Central memory CD8-positive, alpha-beta T cell (primary cell): ENCODE results near the gene HOXB1.
A peak's percentile ranks its signal among the peaks of the same experiment; 100 is the strongest.

Source experiments
- ATAC-seq: fragments of 150-1000 bp; cut with Tn5 transposase; replicated peaks from 2 replicates; pipeline ENCODE4 v1.10.0; 2022; ENCODE audit warnings: mild to moderate bottlenecking, moderate FRiP score, moderate number of reproducible peaks; ENCODE audit not compliant: poor library complexity, severe bottlenecking; ENCODE audit errors: extremely low read depth
- DNase-seq, 2 donors: peaks; one replicate each; pipeline ENCODE4 v3.0.0; 2021; ENCODE audit warnings: low spot score in 2 of 2
- H3K27ac Mint-ChIP-seq: one replicate; pipeline ENCODE4 v1.8.0; 2022; ENCODE audit warnings: low read depth, mild to moderate bottlenecking, moderate library complexity, mixed read lengths
- H3K27me3 Mint-ChIP-seq: one replicate; pipeline ENCODE4 v1.8.0; 2022; ENCODE audit warnings: mixed read lengths
- H3K36me3 Mint-ChIP-seq: one replicate; pipeline ENCODE4 v1.8.0; 2022; ENCODE audit warnings: mild to moderate bottlenecking, moderate library complexity, mixed read lengths; ENCODE audit not compliant: insufficient read depth
- H3K4me1 Mint-ChIP-seq: one replicate; pipeline ENCODE4 v1.8.0; 2022; ENCODE audit warnings: mixed read lengths
- H3K4me3 Mint-ChIP-seq: one replicate; pipeline ENCODE4 v1.8.0; 2022; ENCODE audit warnings: mild to moderate bottlenecking, moderate library complexity, mixed read lengths
- H3K9me3 Mint-ChIP-seq: one replicate; pipeline ENCODE4 v1.8.0; 2022; ENCODE audit warnings: mixed read lengths

HOXB1 gene

DNA sequence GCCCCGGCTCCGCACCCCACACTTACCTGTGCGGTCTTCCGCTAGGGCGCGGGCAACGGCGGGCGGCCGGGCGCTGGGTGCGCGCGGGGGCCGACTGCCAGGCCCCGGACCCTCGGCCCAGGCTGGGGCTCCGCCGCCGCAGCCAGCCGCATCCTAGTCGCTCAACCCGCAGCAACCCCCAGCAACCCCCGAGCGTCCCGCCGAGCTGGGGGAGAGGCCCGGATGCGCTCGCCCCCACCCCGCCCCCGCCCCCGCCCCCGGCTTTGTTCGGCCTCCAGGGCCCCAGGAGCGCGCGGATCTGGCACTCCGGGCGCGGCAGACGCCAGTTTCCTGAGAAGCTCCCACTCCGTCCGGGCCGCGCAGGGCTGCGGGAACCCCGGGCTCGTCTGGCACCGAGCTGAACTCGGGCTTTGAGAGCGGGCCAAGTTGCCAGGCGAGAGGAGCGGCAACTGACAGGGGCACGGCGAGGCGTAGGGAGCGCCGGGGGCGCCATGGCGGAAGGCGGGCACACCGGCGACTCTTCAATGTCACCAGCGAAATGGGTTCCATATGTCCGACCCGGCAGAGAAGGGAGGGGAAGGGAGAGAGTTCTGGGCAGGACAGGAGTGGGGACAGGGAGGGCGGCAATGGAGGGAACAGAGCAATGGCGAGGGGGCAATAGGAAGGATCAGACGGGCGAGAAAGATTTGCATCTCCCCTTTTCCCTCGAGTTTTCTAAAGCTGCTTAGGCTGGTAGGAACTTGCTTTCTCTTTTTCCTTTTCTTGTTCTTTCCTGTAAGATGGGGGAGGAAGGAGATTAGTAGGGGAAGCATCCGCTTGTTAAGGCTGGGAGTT, 33.6 kb upstream of the HOXB1 start:
- peaks cover 13% of the 10 kb centered on the region for H3K4me1 Mint-ChIP-seq
- H3K27me3 Mint-ChIP-seq, result no peaks in the 10 kb centered on the region
- peaks cover 5% of the 10 kb centered on the region for H3K36me3 Mint-ChIP-seq
- no peak overlapping the region for H3K27ac Mint-ChIP-seq
- DNase-seq (no peak), ATAC-seq (no peak)
- H3K9me3 Mint-ChIP-seq, result no peaks in the 10 kb centered on the region
- no peak overlapping the region for H3K4me3 Mint-ChIP-seq

DNA sequence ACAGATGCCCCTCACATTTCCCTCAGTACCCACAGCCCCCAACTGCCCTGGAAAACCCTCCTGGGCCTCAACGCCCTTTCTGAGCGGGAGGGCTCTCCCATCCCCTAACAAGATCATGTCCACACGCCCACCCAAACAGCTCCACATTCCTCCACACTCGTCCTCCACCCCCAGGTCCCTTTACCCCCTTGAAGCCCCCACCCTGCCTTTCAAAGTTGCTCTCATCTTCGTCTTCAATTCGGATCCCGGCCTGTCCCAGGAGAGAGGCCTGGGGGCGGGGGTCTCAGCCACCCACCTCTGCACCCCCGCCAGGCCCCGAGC, 33.0 kb upstream of the HOXB1 start:
- Mint-ChIP-seq H3K4me1 (peaks cover 9% of the 10 kb centered on the region), H3K4me3 (no peak overlapping the region), H3K9me3 (no peaks in the 10 kb centered on the region), H3K27ac (no peak overlapping the region), H3K36me3 (peaks cover 2% of the 10 kb centered on the region), H3K27me3 (no peaks in the 10 kb centered on the region)
- DNase-seq (no peak), ATAC-seq (no peak)

DNA sequence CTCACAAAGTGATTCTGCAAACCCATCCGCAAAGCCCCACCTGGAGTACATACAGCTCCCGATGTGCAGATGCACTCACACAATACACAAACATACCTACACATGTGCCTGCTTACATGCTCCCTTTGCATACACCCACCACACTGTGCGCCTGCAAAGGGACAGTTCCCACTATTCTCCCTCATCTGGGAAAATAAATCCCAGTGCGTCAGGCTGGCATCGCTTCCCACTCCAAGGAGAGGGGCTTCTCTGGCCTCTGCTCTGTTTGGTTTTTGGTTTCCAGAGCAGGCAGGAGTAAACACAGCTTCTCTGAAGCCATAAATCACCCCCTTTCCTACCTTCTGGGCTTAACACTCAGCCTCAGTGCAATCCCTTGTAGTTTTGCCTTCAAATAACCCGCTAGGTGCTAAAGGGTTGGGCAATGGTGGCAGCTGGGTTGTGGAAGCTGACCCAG, 32.6 kb upstream of the HOXB1 start:
- H3K4me1 Mint-ChIP-seq, result peaks cover 9% of the 10 kb centered on the region
- H3K4me3 Mint-ChIP-seq, result no peak overlapping the region
- H3K27me3 Mint-ChIP-seq, result no peaks in the 10 kb centered on the region
- H3K36me3 Mint-ChIP-seq, result peaks cover 2% of the 10 kb centered on the region
- DNase-seq (no peak), ATAC-seq (no peak)
- H3K27ac Mint-ChIP-seq, result no peak overlapping the region
- H3K9me3 Mint-ChIP-seq, result no peaks in the 10 kb centered on the region

DNA sequence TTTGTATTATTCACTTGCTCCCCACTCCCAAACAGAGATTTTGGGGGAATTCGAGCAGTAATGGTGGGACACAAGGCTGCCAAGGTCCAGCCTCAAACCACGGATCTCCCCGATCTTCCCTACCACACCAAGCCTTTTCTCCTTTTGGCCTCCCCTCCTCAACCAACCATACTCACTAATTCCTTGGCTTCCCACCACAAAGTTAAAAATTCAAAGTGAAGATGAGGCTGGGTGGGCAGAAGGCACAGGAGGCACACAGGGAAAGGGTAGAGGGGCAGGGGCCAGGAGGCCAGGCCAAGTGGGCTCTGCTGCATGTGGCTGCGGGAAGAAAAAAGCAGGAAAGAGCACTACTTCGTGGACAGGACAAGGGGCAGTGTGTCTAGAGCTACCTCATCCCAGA, 32.1 kb upstream of the HOXB1 start:
- H3K27me3 Mint-ChIP-seq, result no peaks in the 10 kb centered on the region
- ATAC-seq, result no peak
- no peak overlapping the region for H3K4me3 Mint-ChIP-seq
- H3K27ac Mint-ChIP-seq, result no peak overlapping the region
- no peak for DNase-seq
- peaks cover 2% of the 10 kb centered on the region for H3K36me3 Mint-ChIP-seq
- H3K4me1 Mint-ChIP-seq, result peaks cover 9% of the 10 kb centered on the region
- no peaks in the 10 kb centered on the region for H3K9me3 Mint-ChIP-seq

DNA sequence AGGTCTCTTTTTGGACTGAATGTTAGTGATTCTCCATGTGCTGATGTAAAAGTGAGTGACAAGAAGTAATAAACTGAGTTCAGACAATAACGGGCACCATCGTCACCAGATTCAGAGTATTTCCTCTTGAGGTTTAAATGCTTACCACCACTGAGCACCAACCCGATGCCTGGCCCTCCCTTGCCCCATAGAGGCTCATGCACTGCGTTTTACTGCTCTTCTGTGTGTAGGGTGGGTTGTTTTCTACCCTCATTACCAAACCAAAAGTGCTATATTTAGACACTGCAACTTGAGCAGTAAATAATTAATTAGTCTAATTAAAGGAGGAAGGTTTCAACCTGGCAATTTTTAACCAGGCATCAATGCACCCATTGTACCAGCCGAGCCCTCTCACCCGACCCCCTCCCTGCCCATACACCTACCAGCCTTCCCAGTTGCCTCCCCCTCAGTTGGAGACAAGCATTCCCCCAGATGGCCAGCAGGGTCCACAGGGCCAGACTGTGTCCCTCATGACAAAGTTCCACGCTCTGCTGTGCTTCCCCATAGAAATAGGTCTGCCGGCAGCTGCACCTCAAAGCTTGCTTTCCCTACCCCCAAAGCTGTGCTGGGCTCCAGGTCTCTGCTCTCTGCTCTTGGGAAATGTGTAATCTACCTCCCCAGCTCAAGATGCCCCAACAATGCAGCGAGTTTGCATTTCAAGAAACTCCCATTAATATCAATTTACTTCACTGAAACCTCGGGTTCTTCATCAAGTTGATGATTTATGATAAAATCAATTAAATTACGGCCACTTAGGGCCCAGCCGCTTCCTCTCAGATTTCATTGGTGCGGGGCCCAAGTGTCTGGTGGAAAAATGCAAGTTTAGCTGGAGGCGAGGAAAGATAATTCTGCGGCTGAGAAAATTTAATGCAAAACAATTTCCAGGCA, 31.3 kb upstream of the HOXB1 start:
- Mint-ChIP-seq H3K27me3 (no peaks in the 10 kb centered on the region), H3K4me1 (peaks cover 9% of the 10 kb centered on the region), H3K9me3 (no peaks in the 10 kb centered on the region), H3K36me3 (peaks cover 3% of the 10 kb centered on the region), H3K27ac (no peak overlapping the region), H3K4me3 (no peak overlapping the region)
- ATAC-seq (peak; percentile 65), DNase-seq (no peak)

DNA sequence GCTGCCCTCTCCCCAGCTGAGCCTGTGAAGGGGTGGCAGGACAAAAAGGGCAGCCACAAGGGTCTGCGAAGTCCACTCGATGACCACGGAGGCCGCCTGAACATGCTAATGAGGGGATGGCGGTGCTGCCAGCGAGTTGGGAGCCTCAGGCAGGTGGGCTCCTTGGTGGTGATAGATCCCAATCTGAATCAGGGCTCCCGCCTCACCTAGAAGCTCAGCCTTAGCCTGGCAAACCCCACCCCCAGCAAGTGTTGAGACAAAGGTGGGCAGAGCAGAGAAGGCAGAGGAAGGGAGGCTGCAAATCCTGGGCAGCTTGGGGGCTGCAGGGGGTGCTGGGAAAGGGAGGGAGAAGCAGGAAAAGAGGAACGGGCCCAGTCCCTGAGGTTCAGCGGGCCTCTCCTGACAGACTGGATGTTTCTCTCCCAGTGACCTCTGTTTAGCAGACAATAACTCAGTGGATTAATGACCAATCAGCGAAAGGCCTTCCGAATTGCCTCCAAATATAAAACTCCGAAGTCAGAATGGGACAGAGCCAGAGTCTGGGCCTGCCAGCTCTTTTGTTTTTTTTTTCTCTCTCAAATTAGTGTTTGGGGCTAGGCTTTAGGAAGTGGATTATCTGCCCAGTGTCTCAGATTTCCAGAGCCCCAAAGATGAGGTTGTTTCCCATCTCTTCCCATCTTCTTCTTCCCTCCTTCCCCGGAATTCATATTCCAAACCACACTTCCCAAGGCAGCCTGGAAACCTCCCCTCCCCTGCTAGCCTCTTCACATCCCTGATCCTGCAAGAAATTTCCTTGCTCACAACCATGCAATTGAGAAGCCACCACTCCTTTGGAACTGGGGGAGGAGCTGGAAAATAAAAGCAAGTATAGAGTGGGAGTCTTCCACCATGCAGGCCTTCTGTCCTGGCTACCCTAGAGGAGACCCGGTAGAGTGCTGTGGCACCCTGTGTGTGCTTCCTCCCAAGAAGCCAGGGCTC, 29.3 kb upstream of the HOXB1 start:
- H3K36me3 Mint-ChIP-seq, result peaks cover 5% of the 10 kb centered on the region
- DNase-seq (no peak), ATAC-seq (no peak)
- peaks cover 13% of the 10 kb centered on the region for H3K4me1 Mint-ChIP-seq
- H3K27me3 Mint-ChIP-seq, result no peaks in the 10 kb centered on the region
- H3K9me3 Mint-ChIP-seq, result no peaks in the 10 kb centered on the region
- no peak overlapping the region for H3K4me3 Mint-ChIP-seq
- no peak overlapping the region for H3K27ac Mint-ChIP-seq

DNA sequence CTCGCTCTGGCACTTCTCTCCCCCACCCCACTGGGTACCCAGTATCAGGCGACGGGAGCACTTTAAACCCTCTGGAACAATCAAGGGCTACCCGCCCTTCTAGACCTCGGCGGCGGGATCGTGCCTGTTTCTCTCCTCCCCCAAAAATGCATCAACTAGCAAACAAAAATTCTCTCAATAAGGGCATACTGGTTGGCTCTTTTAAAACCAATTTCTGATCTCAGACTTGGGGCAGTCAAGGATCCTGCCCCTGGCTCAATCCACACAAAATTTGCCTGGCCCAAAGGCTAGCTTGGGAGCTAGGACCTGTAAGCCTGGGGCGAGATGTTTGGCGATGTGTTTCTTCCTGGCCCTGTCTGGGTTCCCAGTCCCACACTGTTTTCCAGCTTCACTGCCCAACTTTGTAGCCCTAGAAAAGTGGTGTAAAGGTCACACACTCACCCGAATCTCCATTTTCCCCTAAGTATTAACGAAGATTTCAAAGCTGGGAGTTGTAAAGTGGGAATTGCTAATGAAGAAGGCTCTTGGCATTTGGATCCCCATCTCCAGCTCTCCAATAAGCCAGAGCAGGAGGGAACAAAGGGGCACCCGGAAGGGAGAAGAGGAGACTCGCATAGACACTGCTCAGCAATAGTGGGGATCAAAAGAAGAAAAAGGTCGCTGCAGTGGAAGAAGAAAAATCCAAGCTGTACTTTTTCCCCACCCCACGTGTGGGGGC, 28.5 kb upstream of the HOXB1 start:
- ATAC-seq (no peak), DNase-seq (no peak)
- Mint-ChIP-seq H3K27ac (no peak overlapping the region), H3K4me3 (no peak overlapping the region), H3K9me3 (no peaks in the 10 kb centered on the region), H3K4me1 (peaks cover 17% of the 10 kb centered on the region), H3K36me3 (peaks cover 8% of the 10 kb centered on the region), H3K27me3 (no peaks in the 10 kb centered on the region)

DNA sequence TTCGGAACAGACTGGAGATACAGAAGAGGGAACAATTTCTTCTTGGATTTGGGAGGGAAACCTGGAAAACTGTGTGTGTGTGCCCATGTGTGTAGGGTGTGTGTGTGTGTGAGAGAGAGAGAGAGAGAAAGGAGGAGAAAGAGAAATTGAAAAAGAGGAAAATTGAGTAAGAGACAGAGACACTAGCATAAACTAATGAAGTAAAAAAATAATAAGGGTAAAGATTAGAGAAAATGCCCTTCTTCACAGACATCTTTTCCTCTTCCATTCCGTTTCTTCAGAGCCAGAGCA, 28.0 kb upstream of the HOXB1 start:
- Mint-ChIP-seq H3K27ac (no peak overlapping the region), H3K4me1 (peaks cover 17% of the 10 kb centered on the region), H3K9me3 (no peaks in the 10 kb centered on the region), H3K36me3 (peaks cover 8% of the 10 kb centered on the region), H3K27me3 (no peaks in the 10 kb centered on the region), H3K4me3 (no peak overlapping the region)
- DNase-seq (no peak), ATAC-seq (no peak)

DNA sequence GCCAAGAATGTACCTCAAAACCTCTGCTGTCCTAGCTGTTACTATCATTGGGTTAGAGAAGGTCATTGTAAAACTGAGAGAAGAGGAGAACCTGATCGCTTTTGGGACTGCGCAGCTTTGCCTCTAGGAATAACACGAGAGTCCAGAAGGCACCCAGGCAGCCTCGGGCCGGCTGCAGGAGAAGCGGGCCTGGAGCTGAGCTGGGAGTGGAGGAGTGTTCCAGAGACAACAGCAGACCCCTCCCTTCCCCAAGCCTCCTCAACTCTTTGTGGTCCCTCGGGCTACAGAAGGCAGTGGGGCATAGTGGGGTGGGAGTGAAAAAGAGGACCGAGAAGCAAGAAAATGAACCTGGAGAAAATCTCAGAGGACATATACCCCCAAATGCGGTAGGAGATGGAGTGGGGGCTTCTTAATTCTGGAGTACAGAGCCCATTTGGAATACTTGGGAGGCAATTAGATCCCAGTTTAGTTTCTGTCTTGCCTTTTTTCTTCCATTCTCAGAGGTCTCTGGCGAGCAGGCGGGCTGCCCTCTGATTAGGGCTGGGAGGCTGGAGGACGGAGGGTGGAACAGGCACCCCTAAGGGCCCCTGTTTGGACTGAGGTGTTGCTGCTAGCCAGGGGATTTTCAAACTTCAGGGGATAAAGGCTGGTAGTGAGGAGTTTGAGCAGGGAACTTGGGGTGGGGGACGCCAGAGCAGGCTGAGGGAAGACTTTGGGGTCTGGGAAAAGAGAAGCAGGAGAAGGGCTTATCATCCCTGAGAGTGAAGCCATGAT, 27.4 kb upstream of the HOXB1 start:
- no peaks in the 10 kb centered on the region for H3K27me3 Mint-ChIP-seq
- H3K4me3 Mint-ChIP-seq, result no peak overlapping the region
- DNase-seq, result no peak
- no peaks in the 10 kb centered on the region for H3K9me3 Mint-ChIP-seq
- H3K27ac Mint-ChIP-seq, result no peak overlapping the region
- ATAC-seq, result no peak
- peaks cover 17% of the 10 kb centered on the region for H3K4me1 Mint-ChIP-seq
- H3K36me3 Mint-ChIP-seq, result peaks cover 8% of the 10 kb centered on the region

DNA sequence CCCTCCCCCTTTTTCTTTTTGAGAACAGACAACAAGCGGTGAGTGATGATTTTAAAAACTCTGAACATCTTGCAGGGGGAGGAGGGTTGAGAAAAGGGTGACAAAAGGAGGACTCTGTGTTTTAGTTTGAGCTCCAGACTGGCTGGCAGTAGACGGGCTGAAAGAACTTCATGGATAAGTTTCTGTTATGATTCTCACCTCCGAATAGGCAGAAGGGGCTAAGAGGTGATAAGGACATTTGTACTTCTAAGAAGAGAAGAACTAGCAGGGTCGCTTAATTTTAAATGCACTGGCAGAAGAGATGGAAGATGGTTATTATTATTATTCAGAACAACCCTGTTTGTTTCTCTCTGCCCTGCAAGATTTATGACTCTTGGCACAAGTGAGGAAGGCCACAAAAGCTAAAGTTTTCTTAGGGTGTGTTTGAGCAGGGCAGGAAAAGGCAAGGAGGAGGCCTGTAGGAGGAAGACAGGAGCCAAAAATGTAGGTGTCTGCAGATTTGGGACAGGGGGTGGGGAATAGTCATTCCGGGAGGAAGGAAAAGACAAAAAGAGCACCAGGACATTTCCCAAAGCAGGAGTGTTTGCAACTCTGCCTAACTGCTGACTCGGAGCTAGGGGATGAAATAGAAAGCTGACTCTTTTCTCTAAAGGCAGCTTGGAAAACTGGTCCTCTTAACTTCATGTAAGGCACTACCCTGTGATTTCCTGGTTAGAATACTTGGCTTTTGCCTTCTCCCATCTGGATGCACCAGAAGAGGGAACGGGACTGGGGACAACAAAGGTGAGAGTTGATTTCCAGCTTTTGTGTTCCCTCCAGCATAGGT, 26.0 kb upstream of the HOXB1 start:
- H3K4me1 Mint-ChIP-seq, result peaks cover 14% of the 10 kb centered on the region

DNA sequence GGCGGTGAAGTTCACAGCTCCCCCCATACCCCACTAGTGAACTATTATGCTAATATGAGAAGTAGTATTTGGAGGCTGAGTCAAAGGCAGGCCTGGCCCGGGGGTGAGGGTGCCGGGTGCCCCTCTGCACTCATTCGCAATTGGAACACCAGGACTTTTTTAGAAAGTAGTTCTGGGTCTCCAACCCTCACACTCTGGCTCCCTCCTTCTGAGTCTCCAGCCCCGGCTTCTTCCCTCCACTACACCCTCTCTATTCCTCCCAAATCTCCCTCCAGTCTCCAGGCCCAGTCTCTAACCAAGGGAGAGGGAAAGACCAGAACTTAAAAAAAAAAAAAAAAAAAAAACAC, 25.4 kb upstream of the HOXB1 start:
- peaks cover 10% of the 10 kb centered on the region for H3K36me3 Mint-ChIP-seq
- no peaks in the 10 kb centered on the region for H3K9me3 Mint-ChIP-seq
- DNase-seq (no peak), ATAC-seq (no peak)
- H3K27ac Mint-ChIP-seq, result no peak overlapping the region
- peaks cover 8% of the 10 kb centered on the region for H3K4me1 Mint-ChIP-seq
- H3K27me3 Mint-ChIP-seq, result no peaks in the 10 kb centered on the region
- no peak overlapping the region for H3K4me3 Mint-ChIP-seq

More for the DNA sequence above, 26.0 kb upstream of the HOXB1 start:
- H3K27me3 Mint-ChIP-seq, result no peaks in the 10 kb centered on the region
- no peaks in the 10 kb centered on the region for H3K9me3 Mint-ChIP-seq
- DNase-seq (no peak), ATAC-seq (no peak)
- no peak overlapping the region for H3K4me3 Mint-ChIP-seq
- H3K36me3 Mint-ChIP-seq, result peaks cover 10% of the 10 kb centered on the region
- no peak overlapping the region for H3K27ac Mint-ChIP-seq
